ENCODE measurements around the gene DIDO1.

GRCh38 chr20:62864207-62864606, 62.1 kb downstream of the DIDO1 start:
- TF ChIP-seq CTCF (IDR thresholded peaks at IDR 0.05) (no peak), POLR2A (IDR thresholded peaks at IDR 0.05) (no peak)
